K562 (cell line): ENCODE data around the gene SLC25A21. TPM values are rescaled to one million over a fixed set of nuclear protein-coding genes. Genes with fewer than 3 reads are reported as not detected.

Experiments
- ATF3 ChIP-seq, 2 experiments: fragments of 450-650 bp in 1 of 2; sonication (generic) in 1 of 2; formaldehyde crosslinking in 1 of 2; IDR thresholded peaks in 1 of 2; conservative IDR thresholded peaks in 1 of 2; 2 replicates each; pipeline versions ENCODE4 v1.6.1 to v1.8.1; 2016 to 2023; ENCODE audit warnings: mild to moderate bottlenecking in 2 of 2, moderate library complexity in 2 of 2, inconsistent platforms in 1 of 2, missing genetic modification reagents in 1 of 2
- CBFA2T2 ChIP-seq: fragments of 450-650 bp; conservative IDR thresholded peaks from 2 replicates; pipeline ENCODE4 v1.6.1; 2017; ENCODE audit warnings: mild to moderate bottlenecking
- CBFA2T3 ChIP-seq: fragments of 450-650 bp; IDR thresholded peaks from 2 replicates; pipeline ENCODE4 v1.6.1; 2017
- HDAC6 ChIP-seq: IDR thresholded peaks from 2 replicates; pipeline ENCODE4 v1.6.1; 2012; ENCODE audit warnings: low read depth, mild to moderate bottlenecking, control low read depth, inconsistent platforms, low read length, moderate library complexity
- HNRNPLL ChIP-seq: fragments of 200-400 bp; formaldehyde crosslinking; IDR thresholded peaks from 2 replicates; pipeline ENCODE4 v1.6.1; 2017; ENCODE audit warnings: low read length, low read depth, mild to moderate bottlenecking; ENCODE audit not compliant: poor library complexity, severe bottlenecking
- MGA ChIP-seq: fragments of 450-650 bp; IDR thresholded peaks from 2 replicates; pipeline ENCODE4 v1.6.1; 2016; ENCODE audit warnings: mild to moderate bottlenecking, moderate library complexity
- NONO ChIP-seq, 2 experiments: fragments of 200-400 bp in 1 of 2; fragments of 450-650 bp in 1 of 2; formaldehyde crosslinking in 1 of 2; IDR thresholded peaks; 2 replicates each; pipeline ENCODE4 v1.6.1; 2017; ENCODE audit warnings: low read depth in 2 of 2, mild to moderate bottlenecking in 2 of 2, moderate library complexity in 2 of 2, low read length in 1 of 2
- SLC30A9 ChIP-seq: fragments of 250-450 bp; sonication (Bioruptor Pico); IDR thresholded peaks from 2 replicates; pipeline ENCODE4 v1.8.0; 2022; ENCODE audit warnings: mild to moderate bottlenecking, moderate library complexity
- ZFX ChIP-seq: sonication (generic); formaldehyde crosslinking; IDR thresholded peaks from 2 replicates; pipeline ENCODE4 v1.8.0; 2022; ENCODE audit warnings: mild to moderate bottlenecking, missing genetic modification reagents, moderate library complexity
- ZNF518B ChIP-seq: fragments of 250-450 bp; sonication (Bioruptor Pico); IDR thresholded peaks from 2 replicates; pipeline ENCODE4 v1.5.0; 2021; ENCODE audit warnings: mild to moderate bottlenecking, moderate library complexity
- polyA plus RNA-seq, 8 experiments: library from polyadenylated mRNA; depleted of rRNA in 4 of 8; stranded (reverse) in 5 of 8; unstranded in 3 of 8; fragments of >200 nt; fragmentation: Nextera tagmentation in 2 of 8; fragmentation: Illumina TruSeq in 1 of 8; extraction: Ambion mirVana in 2 of 8; extraction: Trizol in 1 of 8; gene quantifications; 2 replicates each; pipeline versions ENCODE4 v1.2.1 to v1.2.3, GENCODE V29; 2011 to 2014; ENCODE audit warnings: inconsistent platforms in 1 of 8, missing spikeins in 1 of 8
- total RNA-seq, 7 experiments: library from RNA; depleted of rRNA in 6 of 7; stranded (reverse); fragments of >200 nt in 6 of 7; fragmentation: Illumina TruSeq in 2 of 7; extraction: Trizol in 2 of 7; gene quantifications; 2 replicates each; pipeline versions ENCODE4 v1.2.1 to v1.2.3, GENCODE V29; 2011 to 2021; ENCODE audit warnings: low replicate concordance in 1 of 7

The SLC25A21 gene
- total and polyA plus RNA-seq, 9 of the 15 experiments (the other 6 are each of a cell fraction or from before 2014, with no cell fraction given): 15.2 to 46.7 (median 28.7) TPM

- TF ChIP-seq ATF3 (IDR thresholded peaks at IDR 0.05) (no peak), ATF3 (CRISPR knock-in tag; conservative IDR thresholded peaks at IDR 0.05) (no peak), HNRNPLL (peak; percentile 68), HDAC6 (no peak), ZFX (CRISPR knock-in tag) (peak; percentile 71), CBFA2T3 (peak; percentile 72), SLC30A9 (CRISPR knock-in tag) (no peak), CBFA2T2 (peak; percentile 47), MGA (no peak; the same call in none of the 2 replicates), NONO (IDR thresholded peaks at IDR 0.05; ENCODE audit: low read depth in 2 of 2, low read length in 1 of 2) (peak in 1 of 2 experiments; percentile 12; a peak in 1 of 4 replicates), ZNF518B (CRISPR knock-in tag) (no peak)
Measured at GRCh38 chr14:37172024-37172869, at the start of gene SLC25A21 (continued).
